RPMI8226 (cell line): Measurements from ENCODE around the gene CHD5.

Experiments
- DNase-seq: peaks from one replicate; pipeline ENCODE4 v3.0.0-alpha.2; 2015

The CHD5 gene

DNA sequence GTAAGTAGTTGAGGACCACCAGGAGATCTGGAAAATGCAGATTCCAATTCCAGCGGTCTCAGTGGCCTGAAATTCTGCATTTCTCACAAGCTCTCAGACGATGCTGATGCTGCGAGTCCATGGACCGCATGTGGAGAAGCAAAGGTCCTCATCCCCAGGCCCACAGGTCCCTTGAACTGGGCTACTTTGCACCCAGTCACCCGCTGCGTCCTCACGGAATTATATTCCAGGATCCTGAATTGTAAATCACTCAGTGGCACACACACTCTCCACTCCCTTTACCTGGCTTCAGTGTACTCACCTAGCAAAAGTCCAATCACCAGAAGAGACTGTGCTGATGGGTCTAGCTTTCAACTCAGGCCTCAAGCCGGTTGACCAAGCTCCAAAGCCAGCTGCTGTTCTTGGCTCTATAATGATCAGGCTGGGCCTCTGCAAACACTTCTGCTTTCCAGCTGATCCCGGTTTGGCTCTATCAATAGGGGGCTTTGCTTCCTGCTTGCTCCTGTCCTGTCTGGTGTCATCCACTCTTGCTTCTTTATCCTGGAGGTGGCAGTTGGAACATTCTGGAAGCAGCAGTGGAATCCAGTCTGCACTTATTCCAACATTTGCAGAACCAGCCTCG, 20.2 kb upstream of the CHD5 start:
- DNase-seq, result no peak

DNA sequence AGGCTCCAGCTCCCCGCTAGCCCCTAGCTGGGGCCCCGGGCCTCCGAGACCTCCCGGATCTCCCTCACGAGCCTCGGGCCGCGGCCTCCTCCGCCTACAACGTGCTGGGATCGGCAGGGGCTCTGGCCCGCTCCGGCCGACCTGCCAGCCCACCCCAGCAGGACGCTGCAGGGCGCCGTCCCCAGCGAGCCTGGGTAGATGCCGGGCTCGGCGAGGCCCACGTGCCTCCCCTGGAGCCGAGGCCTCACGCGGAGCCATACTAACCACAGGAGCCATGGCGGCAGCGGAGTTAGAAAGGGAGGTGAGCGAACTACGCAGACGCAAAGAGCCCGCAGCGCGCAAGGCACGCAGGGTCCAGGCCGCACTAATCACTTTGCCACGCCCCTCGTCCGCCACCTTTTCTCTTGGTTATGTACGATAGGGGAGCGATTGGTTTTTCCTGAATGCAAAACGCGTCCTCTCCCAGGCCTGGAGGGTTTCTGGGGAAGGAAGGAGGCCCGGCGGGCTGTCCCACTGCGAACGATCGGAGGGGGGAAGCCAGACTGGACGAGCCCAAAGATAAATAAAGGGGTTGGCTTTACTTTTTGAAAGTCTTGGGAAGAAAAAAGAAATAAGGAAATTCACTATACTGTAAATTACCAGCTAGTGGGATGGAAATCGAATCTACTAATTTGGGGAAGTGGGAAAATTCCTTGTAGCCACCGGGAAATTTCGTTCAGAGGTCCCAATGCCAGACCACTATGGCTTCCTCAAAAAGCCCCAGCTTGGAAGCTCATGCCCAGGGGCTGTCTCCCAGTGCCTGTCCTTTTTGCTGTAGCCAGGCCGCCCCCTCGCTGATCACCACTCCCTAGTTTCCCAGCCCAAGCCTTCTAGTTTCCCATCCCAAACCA, 19.4 kb upstream of the CHD5 start, which contains the start of gene RPL22:
Gene RPL22 (minus strand): TSS at position 298 of the 890 bp plus-strand sequence. CDS start 22 bp downstream, at position 276.
- peak; percentile 100 for DNase-seq

DNA sequence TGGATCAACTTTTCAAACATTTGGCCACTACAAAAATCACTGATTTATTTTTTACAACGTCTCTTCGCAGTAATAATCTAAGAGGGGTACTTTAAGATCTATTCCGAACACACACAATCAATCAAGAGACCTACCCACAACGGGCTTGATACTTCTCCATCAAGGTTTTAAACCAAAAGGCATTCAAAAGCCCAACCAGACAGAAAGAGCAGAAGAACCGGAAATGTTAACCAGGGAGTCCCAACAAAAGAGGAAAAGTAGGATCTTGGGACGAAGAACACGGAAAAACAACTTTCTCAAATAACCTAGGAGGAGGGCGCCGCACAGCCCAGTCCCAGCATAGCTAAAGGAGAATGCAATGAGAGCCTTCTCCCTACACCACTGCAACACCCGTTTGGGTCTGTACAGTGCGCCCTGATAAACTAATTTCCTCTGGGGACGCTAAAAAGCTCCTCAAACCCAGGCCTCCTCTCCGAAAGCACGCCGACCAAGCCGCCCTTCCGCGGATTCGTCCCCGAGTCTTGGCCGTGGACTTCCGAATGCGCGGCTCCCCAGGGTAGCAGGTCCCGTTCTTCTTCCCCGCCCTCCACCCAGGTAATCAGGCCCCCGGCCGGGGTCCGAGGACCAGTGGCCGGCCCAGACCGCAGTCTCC, 18.7 kb upstream of the CHD5 start:
- peak; percentile 39 for DNase-seq

DNA sequence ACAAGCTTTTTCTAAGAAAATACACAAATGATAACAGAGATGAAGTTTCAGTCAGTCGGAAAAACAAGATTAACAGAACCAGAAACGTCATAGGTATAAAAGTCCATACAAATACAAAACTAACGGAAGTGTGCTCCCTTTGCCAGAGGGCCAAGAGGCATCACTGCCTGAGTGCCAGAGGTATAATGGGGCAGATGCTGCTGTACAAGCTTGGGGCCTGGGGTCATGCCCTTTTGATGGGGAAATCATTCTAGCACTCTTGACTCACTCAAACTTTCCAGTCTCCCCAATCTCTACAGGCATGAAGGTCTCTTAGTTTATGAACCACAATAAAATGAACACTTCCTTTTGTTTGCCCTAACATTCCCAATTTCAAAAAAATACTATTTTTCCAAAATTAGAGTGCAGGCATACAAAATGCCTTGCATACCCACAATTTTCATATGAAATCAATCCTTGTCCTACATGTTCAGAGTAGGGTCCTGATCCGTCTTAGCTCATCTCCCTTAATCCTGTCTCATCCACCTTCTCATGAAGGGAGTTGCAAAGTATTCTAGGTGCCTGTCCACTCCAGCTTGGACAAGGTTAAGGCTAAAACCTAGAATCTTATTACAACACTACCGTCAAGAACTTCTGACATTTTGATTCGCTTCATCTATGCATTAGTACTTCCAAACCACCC, 17.8 kb upstream of the CHD5 start:
- no peak for DNase-seq

DNA sequence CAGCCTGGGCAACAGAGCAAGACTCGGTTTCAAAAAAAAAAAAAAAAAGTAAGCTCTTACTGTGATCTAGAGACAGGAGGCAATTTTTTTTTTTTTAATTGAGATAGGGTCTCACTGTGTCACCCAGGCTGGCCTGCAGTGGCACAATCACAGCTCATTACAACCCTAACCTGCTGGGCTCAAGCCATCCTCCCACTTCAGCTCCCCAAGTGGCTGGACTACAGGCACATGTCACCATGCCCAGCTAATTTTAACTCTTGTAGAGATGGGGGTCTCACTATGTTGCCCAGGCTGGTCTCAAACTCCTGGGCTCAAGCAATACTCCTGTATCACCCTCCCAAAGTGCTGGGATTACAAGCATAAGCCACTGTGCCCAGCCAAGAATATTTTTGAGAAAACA, 11.8 kb upstream of the CHD5 start:
- DNase-seq, result no peak

DNA sequence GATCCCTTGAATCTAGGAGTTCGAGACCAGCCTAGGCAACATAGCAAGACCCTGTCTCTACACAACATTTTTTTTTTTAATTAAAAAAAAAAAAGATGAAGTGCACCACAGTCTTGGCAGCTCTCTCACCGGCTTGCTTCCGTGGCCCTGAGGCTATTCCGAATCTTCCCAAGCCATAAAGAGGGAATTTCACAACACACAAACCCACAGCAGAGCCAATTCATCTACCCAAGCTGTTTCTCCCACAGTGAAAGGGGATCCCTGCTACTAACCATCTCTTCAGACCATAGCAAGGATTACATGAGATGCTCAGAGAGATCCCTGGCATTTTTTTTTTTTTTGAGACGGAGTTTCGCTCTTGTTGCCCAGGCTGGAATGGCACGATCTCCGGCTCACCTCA, 8.3 kb upstream of the CHD5 start:
- no peak for DNase-seq

DNA sequence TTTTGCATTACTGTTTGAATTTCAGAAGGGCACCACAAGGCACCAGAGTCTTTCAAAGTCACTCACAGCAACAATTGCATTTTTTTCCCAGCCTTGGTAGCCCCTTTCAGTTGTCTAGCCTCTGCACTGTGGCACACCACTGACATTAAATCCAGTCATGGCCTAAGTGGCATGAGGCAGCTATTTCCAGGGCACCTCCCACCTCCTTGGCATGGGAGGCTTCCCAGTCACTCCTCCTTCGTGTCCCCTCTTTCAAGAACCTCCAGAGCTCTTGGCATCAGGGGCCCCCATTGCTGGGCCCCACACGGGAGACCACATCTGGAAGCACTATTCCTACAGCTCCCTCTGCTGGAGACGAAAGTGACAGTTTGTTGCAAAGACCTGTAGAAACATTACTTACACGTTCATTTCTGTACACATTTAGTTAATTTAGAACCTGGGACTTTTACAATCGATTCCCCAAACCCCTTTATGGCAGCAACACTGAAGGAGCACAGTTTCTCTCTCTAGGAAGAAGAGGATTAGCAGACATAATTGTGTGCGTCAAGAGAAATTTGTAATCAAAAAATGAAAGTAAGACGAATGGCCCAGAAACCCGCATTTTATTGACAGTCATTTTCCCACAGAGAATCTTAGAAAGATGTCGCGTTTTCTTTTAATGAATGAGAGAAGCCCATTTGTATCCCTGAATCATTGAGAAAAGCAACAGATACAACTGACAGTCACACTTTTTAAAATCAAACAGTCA, 5.7 kb upstream of the CHD5 start:
- DNase-seq, result peak; percentile 45

DNA sequence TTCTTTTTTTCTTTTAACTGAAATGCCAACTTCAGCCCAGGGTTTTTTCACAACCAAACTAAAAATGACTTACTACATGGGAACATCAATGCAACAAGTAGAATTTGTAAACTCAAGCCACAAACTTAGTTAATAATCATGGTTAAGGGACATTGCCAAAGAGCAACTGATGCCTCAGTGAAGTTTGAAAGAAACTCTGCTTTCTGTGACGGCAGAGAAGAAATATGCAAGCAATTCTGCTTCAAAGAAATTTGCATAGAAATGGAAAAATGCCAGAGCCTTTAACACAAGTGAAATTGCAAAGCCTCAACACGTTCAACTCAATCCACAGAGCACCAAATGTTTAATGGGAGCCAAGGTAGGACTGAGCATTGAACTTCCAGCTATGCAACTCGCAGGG, 5.0 kb upstream of the CHD5 start:
- no peak for DNase-seq

DNA sequence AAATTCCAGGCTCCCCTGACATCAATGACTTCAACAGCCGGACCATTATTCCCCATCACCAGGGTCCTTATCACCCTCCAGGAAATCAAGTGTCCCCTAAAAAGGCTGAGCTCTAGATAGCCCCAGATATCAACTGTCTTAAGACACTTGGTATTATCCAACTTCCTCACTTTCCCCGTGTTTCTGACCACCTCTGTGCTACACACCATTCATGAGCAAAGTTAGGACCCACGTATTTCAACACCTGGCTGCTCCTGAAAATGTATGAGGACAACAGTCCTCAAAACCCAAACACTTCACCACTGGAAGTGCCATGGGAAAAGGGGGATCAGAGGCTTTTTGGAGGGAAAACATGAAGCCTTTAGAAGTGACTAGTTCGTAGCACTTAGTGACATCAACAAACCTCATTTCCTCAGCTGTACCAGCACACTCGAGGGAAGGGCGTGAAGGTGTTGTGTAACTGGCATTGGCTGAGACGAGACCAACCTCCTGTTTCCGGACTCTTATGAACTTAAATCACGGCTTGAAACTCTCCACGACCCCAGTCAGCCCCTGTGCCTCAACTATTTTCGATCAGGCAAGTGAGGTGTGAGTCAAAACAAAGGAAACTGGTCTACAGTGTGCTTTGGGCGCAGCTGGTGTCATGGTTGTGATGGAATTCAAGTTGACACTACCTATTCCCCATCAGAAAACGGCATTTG, 4.1 kb upstream of the CHD5 start:
- no peak for DNase-seq

DNA sequence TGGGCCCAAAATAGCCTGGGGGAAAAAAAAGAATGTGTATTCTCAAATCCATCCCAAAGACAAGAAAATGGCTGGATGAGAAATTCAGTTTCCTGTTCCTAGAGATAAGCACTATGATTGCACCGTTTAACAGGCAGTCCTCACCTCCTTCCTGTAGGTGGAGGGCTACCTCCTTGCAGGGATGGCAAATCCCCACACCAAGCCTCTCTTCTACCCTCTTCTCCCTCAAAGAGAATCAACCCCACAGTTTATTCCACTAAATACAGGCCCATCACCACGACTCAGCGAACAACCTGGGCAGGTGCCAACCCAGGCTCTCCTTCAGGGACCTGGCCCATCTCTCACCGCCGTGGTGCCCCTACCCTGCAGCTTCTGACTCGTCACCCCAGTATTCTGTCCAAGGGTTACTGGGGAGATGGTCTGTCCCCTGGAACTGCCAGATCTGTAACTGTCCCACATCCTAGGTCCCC, 3.4 kb upstream of the CHD5 start:
- no peak for DNase-seq

DNA sequence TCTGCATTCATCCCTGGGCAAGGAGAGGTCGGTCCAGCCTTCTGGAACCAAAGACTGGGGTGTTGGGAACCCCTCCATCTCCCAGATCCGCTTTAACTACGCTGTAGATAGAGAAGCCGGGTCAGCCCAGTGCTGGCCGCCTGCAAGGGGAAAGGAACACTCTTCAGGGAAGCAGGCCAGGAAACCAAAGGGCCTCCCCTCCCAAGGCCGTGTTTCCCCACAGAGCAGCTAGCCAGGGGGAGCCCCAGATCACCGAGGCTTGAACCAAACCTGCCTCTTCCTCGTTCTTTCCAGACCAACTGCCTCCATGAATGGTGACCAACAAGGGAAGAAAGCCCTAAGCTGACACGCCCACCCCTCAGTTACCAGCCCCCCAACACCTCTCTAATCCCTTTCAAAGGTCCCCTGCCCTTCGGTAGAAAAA, 1.2 kb upstream of the CHD5 start:
- DNase-seq, result no peak

DNA sequence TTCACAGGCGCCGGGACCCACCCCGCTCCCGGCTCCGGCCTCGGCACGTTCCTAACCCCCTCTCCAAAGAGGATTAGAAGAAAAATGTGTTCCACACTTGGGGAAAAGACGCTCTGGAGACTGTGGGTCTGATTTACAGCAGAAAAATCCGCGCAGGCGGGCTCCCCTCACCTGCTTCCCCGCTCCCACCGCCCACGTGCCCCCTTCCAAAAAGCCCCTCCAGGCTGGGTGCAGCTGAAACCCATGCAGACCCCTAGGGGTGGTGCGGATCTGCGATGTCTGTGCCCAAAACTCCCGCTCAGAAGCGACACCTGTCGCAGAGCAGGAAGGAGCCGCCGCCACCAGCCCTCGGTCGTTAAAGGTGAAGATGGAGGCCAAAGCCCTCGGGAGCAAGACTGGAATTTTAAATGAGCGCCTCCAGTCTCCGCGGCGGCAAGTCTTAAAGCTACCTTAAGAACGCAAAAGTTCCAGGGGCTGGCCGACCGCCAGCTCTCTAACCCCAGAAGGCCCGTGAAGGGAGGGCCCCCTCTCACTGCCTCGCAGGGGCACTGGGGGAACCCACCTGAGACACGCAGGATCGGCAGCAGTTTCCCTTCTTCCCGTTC, 688 bp upstream of the CHD5 start:
- no peak for DNase-seq

DNA sequence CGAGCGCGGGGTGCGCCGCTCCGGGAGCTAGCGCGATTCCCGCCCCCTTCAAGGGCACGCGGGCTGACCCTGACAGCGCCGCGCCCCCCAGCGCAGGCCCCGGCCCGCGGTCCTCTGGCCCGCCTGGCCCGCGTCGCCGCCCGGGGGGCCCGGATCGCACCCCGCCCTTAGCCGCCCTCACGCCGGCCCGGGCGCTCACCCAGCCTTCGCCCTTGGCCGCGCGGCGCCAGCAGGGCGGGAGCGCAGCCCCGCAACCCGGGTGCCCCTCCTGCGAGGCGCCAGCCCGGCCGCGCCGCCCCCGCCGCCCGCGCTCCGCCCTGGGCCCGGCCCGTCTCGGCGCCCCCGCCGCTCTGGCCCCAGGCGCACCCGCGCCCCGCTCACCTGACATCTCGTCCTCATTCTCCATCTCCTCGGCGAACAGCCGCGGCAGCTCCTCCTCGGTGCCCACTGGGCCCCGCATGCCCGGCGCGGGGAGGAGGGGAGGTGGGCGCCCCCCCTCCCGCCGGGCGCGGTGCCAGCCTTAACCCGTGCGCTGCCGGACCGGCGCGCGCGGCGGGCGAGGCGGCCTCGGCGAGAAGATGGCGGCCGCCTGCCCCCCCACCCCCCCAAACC, 451 bp downstream of the CHD5 start:
- DNase-seq, result no peak

DNA sequence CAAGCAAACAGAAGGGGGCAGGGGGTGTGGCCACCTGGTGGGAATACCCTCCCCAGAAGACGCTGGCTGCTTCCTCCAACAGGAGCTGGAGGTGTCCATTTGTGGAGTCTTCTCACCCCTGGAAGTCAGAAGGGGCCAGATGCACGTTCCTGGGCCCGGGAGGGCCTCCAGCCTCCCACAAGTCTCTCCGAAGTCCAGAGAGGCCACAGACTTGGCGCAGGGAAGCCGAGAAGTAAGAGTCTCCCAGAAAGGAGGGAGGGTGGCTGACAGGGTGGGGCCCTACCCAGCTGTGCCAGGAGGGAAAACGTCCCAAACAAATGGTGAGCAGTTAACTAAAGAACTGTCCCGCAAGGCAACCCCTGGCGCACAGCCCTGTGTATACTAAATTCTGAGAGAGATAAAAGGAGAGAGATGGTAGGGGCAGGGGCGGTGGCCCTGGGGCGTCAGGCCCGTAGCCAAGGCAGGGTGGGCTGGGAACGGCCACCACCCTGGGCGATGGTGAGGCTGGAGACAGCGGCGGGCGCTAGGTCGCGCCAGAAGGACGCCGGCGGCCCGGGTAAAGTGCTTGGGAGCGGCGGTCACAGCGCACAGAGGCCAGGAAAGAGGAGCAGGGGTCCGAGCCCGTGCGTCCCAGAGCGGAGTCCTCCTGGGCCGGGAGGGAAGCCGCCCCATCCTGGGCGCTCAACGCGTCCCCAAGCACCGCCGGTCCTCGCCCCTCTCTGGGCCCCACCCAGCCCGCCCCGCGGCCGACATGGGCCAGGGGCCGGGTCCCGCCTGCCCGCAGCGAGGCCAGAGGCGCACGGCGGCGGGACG, 1.2 kb downstream of the CHD5 start:
- DNase-seq, result no peak

DNA sequence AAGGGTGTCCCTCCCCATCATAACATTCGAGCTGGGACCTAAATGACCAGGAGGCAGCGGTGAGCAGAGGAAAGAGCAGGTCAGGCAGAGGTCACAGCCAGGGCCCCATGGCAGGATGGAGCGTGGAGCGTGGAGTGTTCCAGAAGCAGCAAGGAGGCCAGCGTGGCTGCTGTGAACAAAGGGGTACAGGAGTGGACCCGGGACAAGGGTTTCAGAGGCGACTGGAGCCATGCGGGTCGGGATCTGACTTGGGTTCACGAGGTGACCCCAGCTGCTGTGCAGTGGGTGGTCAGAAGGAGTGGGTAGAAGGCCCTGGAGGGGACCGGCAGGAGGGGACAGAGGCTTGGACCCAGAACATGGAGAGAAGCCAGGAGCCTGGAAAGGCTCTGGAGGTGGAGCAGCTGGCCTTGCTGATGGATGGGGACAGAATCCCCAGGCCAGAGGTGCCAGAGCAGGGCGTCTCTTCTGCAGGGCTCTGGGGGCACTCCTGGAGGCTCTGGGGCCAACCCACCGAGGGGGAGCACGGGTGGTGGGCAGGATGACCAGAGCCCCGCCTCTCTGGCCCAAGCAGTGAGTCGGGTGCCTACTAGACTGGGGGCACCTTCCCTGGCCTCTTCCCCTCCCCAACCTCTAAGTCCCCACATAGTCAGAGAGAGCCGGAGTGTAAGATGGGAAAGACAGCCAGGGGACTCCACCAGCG, 2.3 kb downstream of the CHD5 start:
- DNase-seq, result no peak

DNA sequence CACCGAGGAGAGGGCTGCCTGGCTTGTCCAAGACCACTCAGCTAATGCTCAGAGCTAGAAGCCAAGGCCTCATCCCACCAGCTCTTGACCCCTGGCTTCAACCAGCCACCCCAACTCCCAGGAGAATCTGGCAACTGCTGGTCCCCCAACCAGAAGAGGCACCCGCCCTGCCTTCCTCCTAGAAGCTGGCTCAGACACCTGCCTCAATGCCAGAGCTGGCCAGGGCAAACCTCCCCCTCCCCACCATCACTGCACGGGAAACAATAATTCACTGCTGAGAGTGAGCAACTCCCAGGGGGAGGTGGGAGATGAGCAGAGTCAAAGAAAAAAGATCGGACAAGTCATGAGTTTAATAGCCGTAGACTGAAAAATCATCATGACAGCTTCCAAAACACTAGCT, 3.3 kb downstream of the CHD5 start:
- DNase-seq, result no peak

DNA sequence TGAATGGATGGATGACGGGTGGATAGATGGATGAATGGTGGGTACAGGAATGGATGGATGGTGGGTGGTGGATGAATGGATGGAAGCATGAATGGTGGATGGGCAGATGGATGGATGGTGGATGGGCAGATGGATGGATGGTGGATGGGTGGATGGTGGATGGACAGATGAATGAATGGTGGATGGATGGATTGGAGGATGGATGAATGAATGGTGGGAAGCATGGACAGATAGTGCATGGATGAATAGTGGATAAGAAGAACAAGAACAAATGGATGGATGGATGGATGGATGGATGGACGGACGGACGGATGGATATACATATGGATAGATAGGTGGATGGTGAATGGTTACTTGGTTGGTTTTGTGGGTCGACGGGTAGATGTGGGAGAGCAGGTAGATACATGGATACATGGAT, 4.7 kb downstream of the CHD5 start:
- no peak for DNase-seq

DNA sequence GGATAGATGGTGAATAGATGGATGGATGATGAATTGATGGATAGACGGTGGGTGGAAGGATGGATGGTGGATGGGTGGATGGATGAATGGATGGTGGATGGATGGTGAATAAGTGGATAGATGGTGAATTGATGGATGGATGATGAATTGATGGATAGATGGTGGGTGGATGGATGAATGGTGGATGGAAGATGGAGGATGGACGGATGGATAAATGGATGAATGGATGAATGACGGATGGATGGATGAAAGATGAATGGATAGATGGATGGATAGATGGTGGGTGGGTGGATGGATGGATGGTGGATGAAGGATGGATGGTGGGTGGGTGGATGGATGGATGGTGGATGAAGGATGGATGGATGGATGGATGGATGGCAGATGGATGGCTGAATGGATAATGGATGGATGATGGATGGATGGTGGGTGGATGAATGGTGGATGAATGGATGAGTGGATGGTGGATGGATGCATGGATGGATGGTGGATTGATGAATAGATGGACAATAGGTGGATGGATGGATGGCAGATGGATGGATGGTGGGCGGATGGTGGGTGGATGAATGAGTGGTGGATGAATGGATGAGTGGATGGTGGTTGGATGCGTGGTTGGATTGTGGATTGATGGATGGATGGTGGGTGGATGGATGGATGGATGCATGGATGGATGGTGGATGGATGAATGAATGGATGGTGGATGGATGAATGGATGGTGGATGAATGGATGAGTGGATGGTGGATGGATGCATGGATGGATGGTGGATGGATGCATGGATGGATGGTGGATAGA, 5.3 kb downstream of the CHD5 start:
- DNase-seq, result no peak
